ENCODE results near the gene CTNNA1.
A peak's percentile ranks its signal among the peaks of the same experiment; 100 is the strongest.

The CTNNA1 gene

DNA sequence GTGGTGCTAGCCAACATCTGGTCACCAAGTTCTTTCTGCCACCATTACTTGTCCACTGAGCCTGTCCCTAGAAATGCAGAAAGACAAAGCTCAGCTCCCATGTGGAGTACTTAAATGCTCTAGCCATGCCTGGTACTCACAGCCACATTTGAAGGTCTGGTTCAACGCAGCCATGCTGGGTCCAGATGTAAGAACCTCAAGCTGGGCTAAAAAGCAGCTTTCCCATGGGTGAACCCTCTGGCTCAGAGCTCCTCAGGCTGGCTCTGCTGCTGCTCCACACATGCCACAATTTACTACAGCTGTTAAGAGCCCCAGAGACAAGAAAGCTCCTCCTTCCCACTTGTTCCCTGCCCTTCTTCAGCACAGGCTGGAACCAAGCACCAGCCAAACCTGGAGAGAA lies 219.0 kb downstream of the CTNNA1 start:
- Histone ChIP-seq H3K36me3 (ENCODE audit: control insufficient read depth, insufficient read depth, low read length) (peaks cover 2% of the 10 kb centered on the region), H3K27me3 (replicated peaks; ENCODE audit: control insufficient read depth, insufficient read depth, low read length) (no peaks in the 10 kb centered on the region), H3K4me3 (replicated peaks; ENCODE audit: low read depth, low read length) (no peak overlapping the region)
- TF ChIP-seq, protein P1, sequence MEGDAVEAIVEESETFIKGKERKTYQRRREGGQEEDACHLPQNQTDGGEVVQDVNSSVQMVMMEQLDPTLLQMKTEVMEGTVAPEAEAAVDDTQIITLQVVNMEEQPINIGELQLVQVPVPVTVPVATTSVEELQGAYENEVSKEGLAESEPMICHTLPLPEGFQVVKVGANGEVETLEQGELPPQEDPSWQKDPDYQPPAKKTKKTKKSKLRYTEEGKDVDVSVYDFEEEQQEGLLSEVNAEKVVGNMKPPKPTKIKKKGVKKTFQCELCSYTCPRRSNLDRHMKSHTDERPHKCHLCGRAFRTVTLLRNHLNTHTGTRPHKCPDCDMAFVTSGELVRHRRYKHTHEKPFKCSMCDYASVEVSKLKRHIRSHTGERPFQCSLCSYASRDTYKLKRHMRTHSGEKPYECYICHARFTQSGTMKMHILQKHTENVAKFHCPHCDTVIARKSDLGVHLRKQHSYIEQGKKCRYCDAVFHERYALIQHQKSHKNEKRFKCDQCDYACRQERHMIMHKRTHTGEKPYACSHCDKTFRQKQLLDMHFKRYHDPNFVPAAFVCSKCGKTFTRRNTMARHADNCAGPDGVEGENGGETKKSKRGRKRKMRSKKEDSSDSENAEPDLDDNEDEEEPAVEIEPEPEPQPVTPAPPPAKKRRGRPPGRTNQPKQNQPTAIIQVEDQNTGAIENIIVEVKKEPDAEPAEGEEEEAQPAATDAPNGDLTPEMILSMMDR (IDR thresholded peaks at IDR 0.05; ENCODE audit: insufficient read depth, low read length, poor library complexity, severe bottlenecking), result no peak
- no peak for DNase-seq (ENCODE audit: extremely low read depth, insufficient read length)

DNA sequence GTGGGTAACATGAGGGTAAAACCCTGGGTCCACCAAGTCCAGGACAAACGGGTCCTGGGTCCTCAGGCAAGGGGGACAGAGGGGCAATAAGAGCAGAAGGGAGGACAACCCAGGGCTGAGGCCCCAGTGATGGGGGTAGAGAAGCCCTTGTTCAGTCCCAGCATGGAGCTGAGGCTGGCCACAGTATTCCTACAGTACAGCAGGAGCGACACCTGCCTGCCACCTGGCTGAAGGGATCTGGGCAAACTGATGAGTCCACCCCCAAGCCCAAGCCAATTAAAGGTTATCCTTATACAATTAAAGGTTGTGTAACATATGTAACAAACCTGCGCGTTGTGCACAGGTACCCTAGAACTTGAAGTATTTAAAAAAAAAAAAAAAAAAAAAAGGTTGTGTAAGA lies 219.6 kb downstream of the CTNNA1 start:
- Histone ChIP-seq H3K27me3 (replicated peaks; ENCODE audit: control insufficient read depth, insufficient read depth, low read length) (no peaks in the 10 kb centered on the region), H3K4me3 (replicated peaks; ENCODE audit: low read depth, low read length) (no peak overlapping the region), H3K36me3 (ENCODE audit: control insufficient read depth, insufficient read depth, low read length) (peaks cover 2% of the 10 kb centered on the region)
- TF ChIP-seq, protein P1 (IDR thresholded peaks at IDR 0.05; ENCODE audit: insufficient read depth, low read length, poor library complexity, severe bottlenecking), result no peak
- no peak for DNase-seq (ENCODE audit: extremely low read depth, insufficient read length)

DNA sequence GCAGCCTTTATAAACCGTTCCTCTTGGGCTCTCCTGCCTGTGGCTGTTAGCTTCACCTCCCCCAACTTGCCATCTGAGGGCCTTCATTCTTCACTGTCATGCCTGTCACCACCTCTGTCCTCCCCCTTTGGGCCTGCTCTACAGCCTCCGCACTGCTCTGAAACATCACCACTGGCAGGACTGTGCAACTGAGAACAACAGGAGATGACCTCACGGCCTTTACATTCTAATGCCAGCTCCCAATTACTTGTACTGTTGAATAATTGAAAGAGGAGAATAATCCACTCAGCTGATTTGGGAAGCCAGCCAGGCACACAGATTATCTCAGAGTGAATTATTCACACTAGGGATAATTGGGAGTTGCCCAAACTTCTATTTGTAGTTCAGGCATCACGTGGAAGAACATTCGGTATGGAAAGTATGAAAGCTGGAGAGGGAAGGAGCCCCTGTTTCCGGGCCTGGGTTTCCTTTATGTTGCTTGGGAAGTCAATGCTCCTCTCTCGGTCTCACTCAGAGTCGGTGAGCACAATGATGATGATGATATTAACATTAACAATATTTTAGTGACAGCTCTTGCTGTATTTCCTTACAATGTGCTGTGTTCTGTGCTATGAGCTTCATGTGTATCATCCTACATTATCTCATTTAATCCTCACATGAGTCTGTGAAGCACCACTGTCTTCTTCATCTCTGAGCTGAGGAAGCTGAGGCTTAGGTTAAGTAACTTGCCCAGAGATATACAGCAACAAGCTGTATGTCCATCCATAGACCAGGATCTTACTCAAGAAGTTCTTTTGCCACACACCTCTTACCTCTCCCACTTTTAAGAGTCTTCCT lies 221.2 kb downstream of the CTNNA1 start:
- DNase-seq (ENCODE audit: extremely low read depth, insufficient read length), result no peak
- H3K36me3 ChIP-seq (ENCODE audit: control insufficient read depth, insufficient read depth, low read length), result no peaks in the 10 kb centered on the region; the same call in 1 of the 2 replicates
- TF ChIP-seq, protein P1 (IDR thresholded peaks at IDR 0.05; ENCODE audit: insufficient read depth, low read length, poor library complexity, severe bottlenecking), result no peak
- no peak overlapping the region for H3K4me3 ChIP-seq (replicated peaks; ENCODE audit: low read depth, low read length)
- no peaks in the 10 kb centered on the region for H3K27me3 ChIP-seq (replicated peaks; ENCODE audit: control insufficient read depth, insufficient read depth, low read length)

DNA sequence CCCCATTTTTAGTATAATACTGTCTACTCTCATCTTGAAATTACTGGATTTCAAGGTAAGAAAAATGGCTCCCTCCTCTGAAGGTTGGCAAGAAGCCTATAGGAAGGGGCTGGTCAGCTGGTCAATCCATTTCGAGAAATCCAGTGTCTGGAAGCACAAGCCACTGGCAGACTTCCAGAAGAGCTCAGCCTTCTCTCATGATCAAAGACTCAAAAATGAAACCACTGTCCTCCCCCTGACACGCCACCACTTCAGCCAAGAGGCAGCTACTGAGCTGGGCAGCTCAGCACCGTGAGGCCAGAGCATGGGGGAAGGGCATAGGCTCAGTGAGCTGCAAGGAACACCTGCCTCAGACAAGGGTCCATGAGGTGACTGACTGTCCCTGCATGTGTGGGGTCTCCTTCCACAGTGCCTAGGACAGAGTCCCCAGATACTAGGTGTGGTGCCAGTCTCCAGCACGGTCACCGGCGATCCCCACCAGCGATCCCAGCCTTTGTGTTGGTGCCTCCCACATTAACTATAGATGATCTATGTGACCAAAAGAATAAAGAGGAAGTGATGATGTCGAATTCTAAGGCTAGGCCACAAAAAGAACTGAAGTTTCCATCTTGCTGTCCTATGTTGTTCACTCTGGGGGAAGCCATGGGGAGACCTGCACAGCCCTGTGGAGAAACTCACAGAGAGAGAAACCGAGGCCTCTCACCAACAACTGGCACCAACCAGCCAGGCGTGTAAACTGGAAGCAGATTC lies 222.0 kb downstream of the CTNNA1 start:
- DNase-seq (ENCODE audit: extremely low read depth, insufficient read length), result peak; percentile 25
- TF ChIP-seq, protein P1 (IDR thresholded peaks at IDR 0.05; ENCODE audit: insufficient read depth, low read length, poor library complexity, severe bottlenecking), result no peak
- no peaks in the 10 kb centered on the region for H3K27me3 ChIP-seq (replicated peaks; ENCODE audit: control insufficient read depth, insufficient read depth, low read length)
- no peak overlapping the region for H3K4me3 ChIP-seq (replicated peaks; ENCODE audit: low read depth, low read length)
- no peaks in the 10 kb centered on the region; the same call in 1 of the 2 replicates for H3K36me3 ChIP-seq (ENCODE audit: control insufficient read depth, insufficient read depth, low read length)

DNA sequence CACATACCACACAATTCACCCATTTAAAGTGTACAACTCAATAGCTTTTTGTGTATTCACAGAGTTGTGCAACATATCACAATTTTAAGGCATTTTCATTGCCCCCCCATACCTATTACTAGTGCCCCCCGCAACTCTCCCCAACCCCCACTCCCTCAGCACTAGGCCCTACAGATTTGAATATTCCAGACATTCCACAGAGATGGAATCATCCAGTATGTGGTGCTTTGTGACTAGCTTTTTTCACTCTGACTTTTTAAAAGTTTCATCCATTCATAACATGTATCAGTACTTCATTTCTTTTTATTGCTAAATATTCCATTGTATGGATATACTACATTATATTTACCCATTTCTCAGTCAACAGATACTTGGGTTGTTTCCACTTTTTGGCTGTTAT lies 224.9 kb downstream of the CTNNA1 start:
- H3K4me3 ChIP-seq (replicated peaks; ENCODE audit: low read depth, low read length), result no peak overlapping the region
- H3K27me3 ChIP-seq (replicated peaks; ENCODE audit: control insufficient read depth, insufficient read depth, low read length), result no peaks in the 10 kb centered on the region
- no peak for DNase-seq (ENCODE audit: extremely low read depth, insufficient read length)
- TF ChIP-seq, protein P1 (IDR thresholded peaks at IDR 0.05; ENCODE audit: insufficient read depth, low read length, poor library complexity, severe bottlenecking), result no peak
- H3K36me3 ChIP-seq (ENCODE audit: control insufficient read depth, insufficient read depth, low read length), result no peaks in the 10 kb centered on the region; the same call in 1 of the 2 replicates

Data from GM06990 (cell line).